Astrocyte (in vitro differentiated cells and primary cell): ENCODE measurements around the gene PDK1. TPM values are rescaled to one million over a fixed set of nuclear protein-coding genes. Genes with fewer than 3 reads are reported as not detected.

Source experiments
- DNase-seq: peaks from one replicate; pipeline ENCODE4 v3.0.0-alpha.2; 2010; ENCODE audit warnings: low read depth
- FAIRE-seq: peaks from 2 replicates; lab custom pipeline; 2011; peaks lifted over from hg19 to GRCh38; lab: Jason Lieb, UNC
- H2AFZ ChIP-seq: 2 replicates; pipeline ENCODE4 v1.6.0; 2012; ENCODE audit warnings: low read depth, low read length, inconsistent platforms
- H3K27ac ChIP-seq: 2 replicates; pipeline ENCODE4 v1.5.1; 2011; ENCODE audit warnings: low read depth, low read length, inconsistent platforms
- H3K27me3 ChIP-seq: 2 replicates; pipeline ENCODE4 v1.6.0; 2011; ENCODE audit warnings: low read length, inconsistent platforms; ENCODE audit not compliant: insufficient read depth
- H3K36me3 ChIP-seq: 2 replicates; pipeline ENCODE4 v1.5.1; 2011; ENCODE audit warnings: low read length, inconsistent platforms; ENCODE audit not compliant: insufficient read depth
- H3K4me1 ChIP-seq: 2 replicates; pipeline ENCODE4 v1.5.1; 2011; ENCODE audit warnings: low read length, inconsistent platforms; ENCODE audit not compliant: insufficient read depth
- H3K4me2 ChIP-seq: 2 replicates; pipeline ENCODE4 v1.6.0; 2012; ENCODE audit warnings: low read length, inconsistent platforms
- H3K4me3 ChIP-seq: 2 replicates; pipeline ENCODE4 v1.5.1; 2011; ENCODE audit warnings: low read depth, mild to moderate bottlenecking, low read length, inconsistent platforms; ENCODE audit not compliant: insufficient read depth
- H3K79me2 ChIP-seq: 2 replicates; pipeline ENCODE4 v1.6.0; 2012; ENCODE audit warnings: mild to moderate bottlenecking, low read length, inconsistent platforms; ENCODE audit not compliant: insufficient read depth
- H3K9ac ChIP-seq: 2 replicates; pipeline ENCODE4 v1.6.0; 2012; ENCODE audit warnings: mild to moderate bottlenecking, low read length, inconsistent platforms
- H3K9me3 ChIP-seq: 2 replicates; pipeline ENCODE4 v1.5.1; 2012; ENCODE audit warnings: low read depth, mild to moderate bottlenecking, low read length, inconsistent platforms; ENCODE audit not compliant: insufficient read depth
- H4K20me1 ChIP-seq: 2 replicates; pipeline ENCODE4 v1.6.0; 2012; ENCODE audit warnings: low read length, inconsistent platforms; ENCODE audit not compliant: insufficient read depth
- H3K27ac Mint-ChIP-seq: one replicate; pipeline ENCODE4 v1.8.0; 2021; ENCODE audit warnings: mild to moderate bottlenecking, mixed read lengths; ENCODE audit not compliant: unreplicated experiment
- H3K27me3 Mint-ChIP-seq: one replicate; pipeline ENCODE4 v1.8.0; 2021; ENCODE audit warnings: low read depth, mixed read lengths; ENCODE audit not compliant: unreplicated experiment
- H3K36me3 Mint-ChIP-seq: one replicate; pipeline ENCODE4 v1.8.0; 2021; ENCODE audit warnings: low read depth, mixed read lengths; ENCODE audit not compliant: unreplicated experiment
- H3K4me1 Mint-ChIP-seq: one replicate; pipeline ENCODE4 v1.8.0; 2021; ENCODE audit warnings: low read depth, mixed read lengths; ENCODE audit not compliant: unreplicated experiment
- H3K4me3 Mint-ChIP-seq: one replicate; pipeline ENCODE4 v1.8.0; 2021; ENCODE audit warnings: mild to moderate bottlenecking, moderate library complexity, mixed read lengths; ENCODE audit not compliant: unreplicated experiment
- H3K9me3 Mint-ChIP-seq: one replicate; pipeline ENCODE4 v1.8.0; 2021; ENCODE audit warnings: mild to moderate bottlenecking, mixed read lengths; ENCODE audit not compliant: unreplicated experiment
- CTCF ChIP-seq: IDR thresholded peaks from 2 replicates; pipeline ENCODE4 v1.5.1; 2011; ENCODE audit warnings: low read depth, mild to moderate bottlenecking, inconsistent platforms, low read length, moderate library complexity; ENCODE audit not compliant: insufficient read depth
- EZH2 ChIP-seq: IDR thresholded peaks from 2 replicates; pipeline ENCODE4 v1.6.1; 2012; ENCODE audit warnings: mild to moderate bottlenecking, low read length, inconsistent platforms; ENCODE audit not compliant: insufficient read depth
- total RNA-seq: library from RNA; stranded (reverse); gene quantifications from 2 replicates; pipeline ENCODE4 v1.2.1, GENCODE V29; 2021

The PDK1 gene
- total RNA-seq, 1 donor from 2014 or later = 26.0 TPM

- Mint-ChIP-seq H3K4me1 (peaks cover 35% of the 10 kb centered on the region), H3K9me3 (peaks cover 7% of the 10 kb centered on the region), H3K27ac (peak overlapping the region; percentile 34), H3K36me3 (peaks cover 2% of the 10 kb centered on the region), H3K4me3 (no peak overlapping the region), H3K27me3 (no peaks in the 10 kb centered on the region)
- Histone ChIP-seq H4K20me1 (no peaks in the 10 kb centered on the region), H3K27me3 (no peaks in the 10 kb centered on the region), H3K27ac (no peak overlapping the region), H3K79me2 (no peaks in the 10 kb centered on the region), H3K9ac (no peak overlapping the region), H3K9me3 (peaks cover 9% of the 10 kb centered on the region), H3K4me1 (peaks cover 16% of the 10 kb centered on the region), H3K36me3 (no peaks in the 10 kb centered on the region), H3K4me3 (no peak overlapping the region), H2AFZ (no peak overlapping the region), H3K4me2 (no peak overlapping the region)
- no peak for FAIRE-seq
- no peak for DNase-seq
- TF ChIP-seq CTCF = no peak
- no peak for TF ChIP-seq EZH2
These were observed 5.5 kb upstream of the PDK1 start for GRCh38 chr2:172550419-172550818.

- DNase-seq (no peak), FAIRE-seq (no peak)
- Mint-ChIP-seq H3K4me3 (no peak overlapping the region), H3K36me3 (peaks cover 2% of the 10 kb centered on the region), H3K27me3 (no peaks in the 10 kb centered on the region), H3K27ac (peak overlapping the region; percentile 34), H3K4me1 (peaks cover 35% of the 10 kb centered on the region), H3K9me3 (peaks cover 7% of the 10 kb centered on the region)
- no peaks in the 10 kb centered on the region for H3K79me2 ChIP-seq
- no peak overlapping the region for H3K4me2 ChIP-seq
- H3K27ac ChIP-seq = no peak overlapping the region
- no peaks in the 10 kb centered on the region for H3K36me3 ChIP-seq
- H3K9me3 ChIP-seq = peaks cover 6% of the 10 kb centered on the region
- H2AFZ ChIP-seq = no peak overlapping the region
- H3K9ac ChIP-seq = no peak overlapping the region
- TF ChIP-seq EZH2 (no peak), CTCF (no peak)
- no peak overlapping the region for H3K4me3 ChIP-seq
- H3K4me1 ChIP-seq = peaks cover 16% of the 10 kb centered on the region
- no peaks in the 10 kb centered on the region for H4K20me1 ChIP-seq
- H3K27me3 ChIP-seq = no peaks in the 10 kb centered on the region
These were observed 4.6 kb upstream of the PDK1 start for GRCh38 chr2:172551271-172551670.

- Histone ChIP-seq H3K27me3 (no peaks in the 10 kb centered on the region), H3K9ac (no peak overlapping the region), H3K9me3 (peaks cover 3% of the 10 kb centered on the region), H4K20me1 (no peaks in the 10 kb centered on the region), H2AFZ (no peak overlapping the region), H3K4me3 (no peak overlapping the region), H3K79me2 (peaks cover 13% of the 10 kb centered on the region), H3K27ac (peak overlapping the region; percentile 15), H3K4me2 (peak overlapping the region; percentile 42), H3K4me1 (peaks cover 23% of the 10 kb centered on the region), H3K36me3 (no peaks in the 10 kb centered on the region)
- TF ChIP-seq EZH2 = no peak
- no peak for TF ChIP-seq CTCF
- H3K27ac Mint-ChIP-seq = peak overlapping the region; percentile 69
- H3K27me3 Mint-ChIP-seq = no peaks in the 10 kb centered on the region
- H3K36me3 Mint-ChIP-seq = peaks cover 2% of the 10 kb centered on the region
- DNase-seq = peak; percentile 95
- FAIRE-seq = no peak
- peaks cover 4% of the 10 kb centered on the region for H3K9me3 Mint-ChIP-seq
- no peak overlapping the region for H3K4me3 Mint-ChIP-seq
- H3K4me1 Mint-ChIP-seq = peaks cover 40% of the 10 kb centered on the region
These were observed 3.2 kb upstream of the PDK1 start for GRCh38 chr2:172552547-172553291.
